ENCODE data around the gene ARFIP2. TPM values are rescaled to one million over a fixed set of nuclear protein-coding genes. Genes with fewer than 3 reads are reported as not detected.

Gene ARFIP2
- total RNA-seq, 2 donors from 2014 or later = 45.9 to 48.2 TPM

DNA sequence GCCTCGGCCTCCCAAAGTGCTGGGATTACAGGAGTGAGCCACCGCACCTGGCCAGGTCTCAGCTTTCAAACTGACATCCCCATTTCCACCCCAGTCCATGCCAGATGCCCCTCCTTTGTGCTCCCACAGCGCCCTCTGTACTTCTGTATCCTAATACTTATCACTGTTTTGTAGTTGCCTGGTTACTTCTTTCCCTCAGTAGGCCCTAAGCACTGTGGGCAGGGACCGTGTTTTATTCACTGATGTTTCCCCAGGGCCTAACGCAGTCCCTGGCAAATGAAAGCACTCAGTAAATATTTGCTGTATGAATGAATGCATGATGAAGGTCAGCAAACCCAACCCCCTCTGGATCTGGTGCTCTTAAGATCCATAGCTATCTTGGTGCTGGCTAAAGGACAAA lies 5.2 kb downstream of the ARFIP2 start:
- no peaks in the 10 kb centered on the region for H3K27me3 Mint-ChIP-seq (ENCODE audit: low read depth)
- no peaks in the 10 kb centered on the region for H3K9me3 Mint-ChIP-seq
- ATAC-seq (replicated peaks in 1 of 2) = no peak
- H3K4me1 Mint-ChIP-seq (ENCODE audit: low read depth) = peaks cover 29% of the 10 kb centered on the region
- peak overlapping the region in 1 of 2 donors; percentile 17 for H3K4me3 Mint-ChIP-seq
- peaks cover 2 to 3% of the 10 kb centered on the region in 2 donors for H3K36me3 Mint-ChIP-seq (ENCODE audit: insufficient read depth in 2 of 2)
- DNase-seq = no peak
- H3K27ac Mint-ChIP-seq = no peak overlapping the region

DNA sequence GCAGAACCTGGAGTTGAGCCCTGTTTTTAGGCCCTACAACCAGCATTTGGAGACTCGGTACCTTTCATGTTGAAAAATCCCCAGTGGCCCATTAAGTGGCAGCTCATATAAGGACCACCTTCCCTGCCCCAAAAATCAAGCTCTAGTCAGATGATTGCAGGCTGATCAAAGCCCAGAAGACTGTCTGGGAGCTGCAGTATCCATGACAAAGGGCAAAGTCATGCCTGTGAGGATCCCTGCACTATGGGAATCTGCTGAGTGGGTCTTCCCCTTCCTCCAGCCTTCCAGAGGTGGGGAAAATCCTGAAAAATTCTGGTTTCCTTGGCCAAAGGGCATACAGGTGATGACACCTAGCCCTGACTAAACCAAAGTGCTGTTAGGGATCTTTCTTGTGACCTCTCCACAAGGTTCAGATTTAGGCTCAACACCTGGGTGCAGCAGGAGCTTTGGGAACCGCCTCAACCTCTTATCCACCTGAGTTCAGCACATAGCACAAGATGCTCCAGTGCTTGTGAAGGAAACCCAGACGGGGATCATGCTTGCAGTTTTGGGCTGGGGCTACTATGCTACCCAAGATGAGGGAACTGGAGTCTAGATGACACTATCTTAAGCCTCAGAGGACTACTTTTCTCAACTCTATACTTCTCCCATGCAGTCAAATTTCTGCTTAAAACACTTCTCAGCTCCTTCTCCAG lies 6.2 kb downstream of the ARFIP2 start:
- DNase-seq (no peak), ATAC-seq (replicated peaks in 1 of 2) (no peak)
- H3K9me3 Mint-ChIP-seq = no peaks in the 10 kb centered on the region
- peak overlapping the region in 1 of 2 donors; percentile 13 for H3K4me3 Mint-ChIP-seq
- peaks cover 2 to 3% of the 10 kb centered on the region in 2 donors for H3K36me3 Mint-ChIP-seq (ENCODE audit: insufficient read depth in 2 of 2)
- H3K4me1 Mint-ChIP-seq (ENCODE audit: low read depth) = peaks cover 20% of the 10 kb centered on the region
- H3K27me3 Mint-ChIP-seq (ENCODE audit: low read depth) = no peaks in the 10 kb centered on the region
- H3K27ac Mint-ChIP-seq = no peak overlapping the region

DNA sequence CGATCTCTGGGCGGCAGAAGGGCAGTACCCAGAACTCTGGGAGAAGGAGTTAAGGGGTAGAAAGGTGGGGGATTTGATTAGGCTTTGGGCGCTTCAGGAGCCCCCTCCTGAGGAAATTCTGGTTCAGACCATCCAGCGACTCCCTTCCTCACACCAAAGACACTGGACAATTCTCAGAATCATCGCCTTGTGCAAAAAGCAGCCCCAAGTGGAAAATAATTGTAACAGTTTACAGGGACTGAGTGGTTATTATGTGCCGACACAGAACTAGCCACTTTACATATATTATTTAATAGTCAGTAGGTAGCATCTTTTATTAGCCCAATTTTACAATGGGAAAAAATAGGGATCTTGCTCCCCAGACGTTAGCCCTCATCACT lies 6.7 kb downstream of the ARFIP2 start:
- peaks cover 14% of the 10 kb centered on the region for H3K4me1 Mint-ChIP-seq (ENCODE audit: low read depth)
- peak overlapping the region; percentile 27 for H3K27ac Mint-ChIP-seq
- DNase-seq (no peak), ATAC-seq (replicated peaks in 1 of 2) (no peak)
- peak overlapping the region; percentile 70 to 83 for H3K4me3 Mint-ChIP-seq
- H3K9me3 Mint-ChIP-seq = no peaks in the 10 kb centered on the region
- no peaks in the 10 kb centered on the region for H3K27me3 Mint-ChIP-seq (ENCODE audit: low read depth)
- H3K36me3 Mint-ChIP-seq (ENCODE audit: insufficient read depth in 2 of 2) = peaks cover 2 to 3% of the 10 kb centered on the region in 2 donors

DNA sequence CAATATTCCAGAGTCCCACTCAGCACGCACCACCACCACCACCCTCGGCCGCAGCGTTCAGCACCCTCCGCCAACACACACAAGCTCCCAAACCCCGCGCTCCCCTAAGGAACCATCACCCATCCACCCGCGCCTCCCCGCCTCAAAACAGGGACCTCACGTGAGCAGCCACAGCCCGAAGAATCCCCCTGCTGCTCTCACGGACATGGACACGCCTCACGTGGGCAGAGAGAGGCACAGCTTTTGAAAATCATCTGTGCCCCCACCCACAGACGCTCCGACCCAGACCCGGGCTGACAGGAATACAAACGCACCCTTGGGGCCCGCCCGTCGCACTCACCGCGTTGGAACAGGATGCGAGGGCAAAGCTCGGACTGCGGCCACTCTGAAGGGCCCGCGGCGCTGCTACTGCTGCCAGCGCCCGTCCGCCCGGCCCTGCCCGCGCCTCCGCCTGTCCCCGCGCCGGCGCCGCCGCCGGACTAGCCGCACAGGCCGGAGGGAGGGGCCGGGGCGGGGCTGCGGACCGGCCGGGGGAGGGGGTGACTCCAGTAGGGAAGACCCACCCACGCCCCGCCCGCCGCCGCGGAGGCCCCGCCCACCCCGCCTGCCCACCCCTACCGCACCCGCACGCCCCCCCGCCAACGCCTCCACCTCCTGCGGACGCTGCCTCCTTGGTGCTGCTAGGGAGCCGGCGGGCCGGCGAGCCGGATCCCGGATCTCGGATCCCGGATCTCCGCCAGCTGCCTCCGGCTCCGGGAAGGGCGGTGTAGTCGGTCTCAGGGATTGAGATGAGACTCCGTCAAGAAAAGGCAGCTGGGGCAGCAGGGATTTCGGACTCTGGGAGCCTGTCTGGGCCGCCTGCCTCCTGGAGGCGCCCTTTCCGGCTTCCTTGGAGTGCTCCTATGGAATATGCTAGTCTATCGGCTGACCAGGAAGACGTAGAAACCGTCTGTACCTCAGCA lies 7.4 kb downstream of the ARFIP2 start, which contains the start of gene TRIM3:
Gene TRIM3, minus strand, starts transcription at position 491 of the 962 bp plus-strand sequence. CDS start 8,246 bp downstream, outside the sequence.
- H3K4me1 Mint-ChIP-seq (ENCODE audit: low read depth) = peaks cover 10% of the 10 kb centered on the region
- peak within 1 kb of the TSS; percentile 77 to 89 for H3K4me3 Mint-ChIP-seq
- DNase-seq (peak; percentile 69 to 70), ATAC-seq (replicated peaks in 1 of 2) (peak; percentile 78 to 85)
- peaks cover 2 to 3% of the 10 kb centered on the region in 2 donors for H3K36me3 Mint-ChIP-seq (ENCODE audit: insufficient read depth in 2 of 2)
- H3K27ac Mint-ChIP-seq = peak within 1 kb of the TSS; percentile 27
- H3K27me3 Mint-ChIP-seq (ENCODE audit: low read depth) = no peaks in the 10 kb centered on the region
- H3K9me3 Mint-ChIP-seq = no peaks in the 10 kb centered on the region

DNA sequence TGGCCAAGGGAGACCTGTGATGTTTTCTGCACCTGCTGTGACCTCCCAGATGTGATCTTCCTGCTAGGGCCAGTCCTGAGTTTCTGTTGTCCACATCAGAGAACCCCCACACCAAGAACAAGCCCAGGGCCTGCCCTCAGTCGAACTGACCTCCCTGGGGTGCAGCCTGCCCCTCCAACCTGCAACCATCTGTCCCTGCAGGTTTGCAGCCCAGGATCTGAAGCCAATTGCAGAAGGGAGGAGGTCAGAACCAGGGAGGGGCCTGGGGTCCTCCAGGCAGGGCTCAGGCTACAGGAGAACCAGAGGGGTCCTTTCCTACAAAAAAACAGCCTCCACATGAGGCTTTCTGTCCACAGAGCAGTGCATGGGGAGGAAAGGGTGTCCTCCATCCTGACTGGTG lies 8.2 kb downstream of the ARFIP2 start:
- peaks cover 10% of the 10 kb centered on the region for H3K4me1 Mint-ChIP-seq (ENCODE audit: low read depth)
- peaks cover 2 to 3% of the 10 kb centered on the region in 2 donors for H3K36me3 Mint-ChIP-seq (ENCODE audit: insufficient read depth in 2 of 2)
- H3K27me3 Mint-ChIP-seq (ENCODE audit: low read depth) = no peaks in the 10 kb centered on the region
- DNase-seq = no peak
- no peak for ATAC-seq (replicated peaks in 1 of 2)
- H3K4me3 Mint-ChIP-seq = peak overlapping the region; percentile 60 to 89
- no peak overlapping the region for H3K27ac Mint-ChIP-seq
- H3K9me3 Mint-ChIP-seq = no peaks in the 10 kb centered on the region

DNA sequence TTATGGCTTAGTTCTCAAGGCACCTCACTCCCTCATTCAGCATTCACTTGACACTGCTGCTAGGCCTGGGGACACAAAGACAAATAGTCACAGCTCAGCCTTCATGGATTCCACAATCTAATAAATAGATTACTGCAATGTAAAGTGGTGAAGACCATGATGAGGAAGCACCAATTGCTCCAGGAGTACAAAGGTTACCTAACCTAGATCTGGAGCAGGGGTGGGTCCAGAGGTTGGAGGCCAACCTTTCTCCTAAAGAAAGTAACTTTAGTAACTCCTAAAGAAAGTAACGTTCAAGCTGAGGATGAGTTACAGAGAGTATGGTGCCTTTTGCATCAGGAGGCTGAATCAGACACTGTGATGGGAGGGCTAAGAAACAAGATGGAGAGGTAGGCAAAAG lies 11.5 kb downstream of the ARFIP2 start:
- DNase-seq (no peak), ATAC-seq (replicated peaks in 1 of 2) (no peak)
- H3K27me3 Mint-ChIP-seq (ENCODE audit: low read depth) = no peaks in the 10 kb centered on the region
- no peaks in the 10 kb centered on the region for H3K36me3 Mint-ChIP-seq (ENCODE audit: insufficient read depth in 2 of 2)
- H3K4me3 Mint-ChIP-seq = no peak overlapping the region
- H3K27ac Mint-ChIP-seq = no peak overlapping the region
- H3K9me3 Mint-ChIP-seq = no peaks in the 10 kb centered on the region
- peaks cover 10% of the 10 kb centered on the region for H3K4me1 Mint-ChIP-seq (ENCODE audit: low read depth)

DNA sequence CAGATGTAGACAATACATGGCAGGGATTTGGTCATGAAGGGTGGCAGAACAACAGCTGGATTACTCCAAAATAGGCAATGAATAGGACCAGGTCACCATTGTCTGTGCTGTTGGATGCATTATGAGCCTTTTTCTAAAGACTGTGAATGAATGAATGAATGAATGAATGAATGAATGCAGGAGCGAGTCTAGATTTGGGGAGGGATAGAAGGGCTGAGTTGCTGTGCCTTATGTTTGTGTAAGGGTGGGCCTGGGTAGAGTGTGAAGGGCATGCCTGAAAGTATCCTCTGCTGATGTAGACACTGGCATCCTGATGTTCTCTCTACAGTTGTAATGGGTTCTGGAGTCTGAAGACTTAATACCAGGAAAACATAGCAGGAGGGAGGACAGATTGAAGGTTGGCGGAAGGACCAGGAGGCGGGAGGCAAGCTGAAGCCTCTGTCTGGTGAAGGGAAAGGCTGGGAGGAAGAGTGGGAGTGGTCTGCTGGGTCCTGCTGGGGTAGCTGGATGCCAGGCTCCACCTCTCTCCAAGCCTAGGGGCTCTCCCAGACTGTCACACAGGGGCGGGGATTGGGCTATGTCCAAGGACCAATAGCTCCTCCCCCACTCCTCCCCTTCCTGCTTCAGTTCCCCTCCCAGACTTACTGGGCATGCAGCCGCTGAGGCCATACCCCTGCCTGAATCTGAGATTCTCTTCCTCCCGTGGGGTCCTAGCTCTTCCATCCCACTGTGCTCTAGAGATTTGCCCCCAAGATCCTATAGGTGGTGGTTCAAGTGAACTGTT lies 12.2 kb downstream of the ARFIP2 start:
- H3K9me3 Mint-ChIP-seq = no peaks in the 10 kb centered on the region
- no peak overlapping the region for H3K4me3 Mint-ChIP-seq
- H3K27ac Mint-ChIP-seq = no peak overlapping the region
- no peaks in the 10 kb centered on the region for H3K27me3 Mint-ChIP-seq (ENCODE audit: low read depth)
- ATAC-seq (replicated peaks in 1 of 2) = peak in 1 of 2 donors; percentile 18
- peak in 1 of 2 donors; percentile 8 for DNase-seq
- no peaks in the 10 kb centered on the region for H3K36me3 Mint-ChIP-seq (ENCODE audit: insufficient read depth in 2 of 2)
- H3K4me1 Mint-ChIP-seq (ENCODE audit: low read depth) = peaks cover 10% of the 10 kb centered on the region

DNA sequence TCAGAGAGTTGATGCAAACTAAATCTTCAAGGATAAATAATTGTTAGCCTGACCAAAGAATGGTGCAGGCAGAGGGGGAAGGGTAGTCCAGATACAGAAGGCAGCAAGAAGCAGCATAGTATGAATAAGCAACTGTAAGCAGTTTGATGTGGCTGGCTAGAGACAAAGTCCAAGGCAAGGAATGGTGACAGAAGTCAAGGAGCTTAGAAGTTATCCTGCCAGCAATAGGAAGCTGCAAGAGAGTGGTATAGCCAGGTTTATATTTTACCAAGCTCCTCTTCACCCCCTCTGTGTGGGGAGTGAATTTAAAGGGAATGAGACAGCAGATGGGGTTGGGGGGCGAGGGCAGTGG lies 22.1 kb downstream of the ARFIP2 start:
- no peak overlapping the region for H3K27ac Mint-ChIP-seq

DNA sequence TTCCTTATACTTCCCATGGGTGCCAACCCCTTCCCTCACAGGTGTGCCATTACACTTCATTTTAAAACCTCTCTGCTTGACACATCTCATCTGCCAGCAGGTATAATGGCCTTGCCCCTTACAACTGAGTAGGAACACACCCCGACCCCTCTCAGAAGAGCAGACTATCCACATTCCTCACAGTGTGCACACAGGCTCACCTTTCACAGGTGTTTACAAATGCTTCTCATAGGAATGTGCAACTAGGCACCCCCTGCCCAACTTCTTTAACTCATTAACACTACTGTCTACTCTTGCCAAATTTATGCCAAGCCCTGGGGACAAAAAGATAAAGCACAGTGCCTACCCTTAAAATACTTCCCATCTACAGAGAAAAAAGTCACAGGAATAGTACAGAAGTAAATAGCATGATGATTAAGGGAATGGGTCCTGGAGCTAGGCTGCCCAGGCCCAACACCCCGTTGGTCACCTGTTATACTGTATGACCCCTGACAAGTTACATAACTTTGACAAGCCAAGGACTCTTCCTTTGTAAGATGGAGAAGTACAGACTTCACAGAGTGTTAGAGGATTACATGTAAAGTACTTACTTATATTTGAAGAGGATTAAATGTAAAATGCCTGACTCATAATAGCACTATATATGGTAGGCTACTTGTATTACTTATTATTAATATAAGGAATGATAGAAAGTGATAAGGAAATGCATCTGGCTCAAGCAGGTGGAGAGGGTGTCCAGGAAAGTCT lies 22.6 kb downstream of the ARFIP2 start:
- ATAC-seq (replicated peaks in 1 of 2) (no peak), DNase-seq (no peak)
- no peaks in the 10 kb centered on the region for H3K27me3 Mint-ChIP-seq (ENCODE audit: low read depth)
- no peak overlapping the region for H3K4me3 Mint-ChIP-seq
- H3K4me1 Mint-ChIP-seq (ENCODE audit: low read depth) = no peaks in the 10 kb centered on the region
- H3K27ac Mint-ChIP-seq = no peak overlapping the region
- no peaks in the 10 kb centered on the region for H3K9me3 Mint-ChIP-seq
- no peaks in the 10 kb centered on the region for H3K36me3 Mint-ChIP-seq (ENCODE audit: insufficient read depth in 2 of 2)

More for the DNA sequence above, 22.1 kb downstream of the ARFIP2 start:
- no peaks in the 10 kb centered on the region for H3K9me3 Mint-ChIP-seq
- H3K4me1 Mint-ChIP-seq (ENCODE audit: low read depth) = no peaks in the 10 kb centered on the region
- no peak for ATAC-seq (replicated peaks in 1 of 2)
- H3K4me3 Mint-ChIP-seq = no peak overlapping the region
- no peaks in the 10 kb centered on the region for H3K36me3 Mint-ChIP-seq (ENCODE audit: insufficient read depth in 2 of 2)
- no peak for DNase-seq
- H3K27me3 Mint-ChIP-seq (ENCODE audit: low read depth) = no peaks in the 10 kb centered on the region

DNA sequence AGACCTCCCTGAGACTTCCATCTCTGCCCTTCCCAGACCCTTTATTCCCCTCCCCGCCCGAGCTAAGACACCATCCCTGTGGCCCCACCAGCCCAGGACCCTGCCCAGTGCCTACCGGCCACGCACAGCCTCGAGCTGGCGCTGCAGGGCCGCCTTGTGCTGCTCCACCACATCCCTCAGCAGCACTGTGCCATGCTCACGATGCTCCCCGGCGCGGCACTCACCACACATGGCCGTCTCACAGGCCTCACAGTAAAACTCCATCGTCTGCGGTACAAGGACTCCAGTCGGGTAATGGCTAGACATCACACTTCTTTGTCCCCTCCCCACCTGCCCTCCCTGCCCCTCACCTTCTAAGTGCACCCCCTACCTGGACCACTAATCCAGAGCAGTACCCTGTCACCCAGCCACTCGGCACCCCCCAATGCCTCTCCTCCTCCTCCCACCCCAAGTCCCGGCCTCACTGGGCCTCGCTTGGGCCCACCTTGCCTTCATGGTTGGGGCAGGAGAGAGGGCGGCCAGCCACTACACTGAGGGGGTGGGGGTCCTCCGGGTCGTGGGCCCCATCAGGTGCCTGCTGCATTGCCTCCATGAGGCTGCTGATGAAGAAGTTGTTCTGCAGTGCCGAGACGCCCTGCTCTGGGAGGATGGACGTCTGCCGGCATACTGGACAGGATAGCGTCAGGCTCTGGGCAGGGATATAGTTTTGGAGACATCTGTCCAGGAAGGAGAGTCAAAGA lies 23.4 kb downstream of the ARFIP2 start:
- H3K9me3 Mint-ChIP-seq = no peaks in the 10 kb centered on the region
- H3K4me1 Mint-ChIP-seq (ENCODE audit: low read depth) = no peaks in the 10 kb centered on the region
- no peak for DNase-seq
- no peaks in the 10 kb centered on the region for H3K27me3 Mint-ChIP-seq (ENCODE audit: low read depth)
- no peak overlapping the region for H3K4me3 Mint-ChIP-seq
- H3K27ac Mint-ChIP-seq = no peak overlapping the region
- H3K36me3 Mint-ChIP-seq (ENCODE audit: insufficient read depth in 2 of 2) = no peaks in the 10 kb centered on the region
- ATAC-seq (replicated peaks in 1 of 2) = no peak

DNA sequence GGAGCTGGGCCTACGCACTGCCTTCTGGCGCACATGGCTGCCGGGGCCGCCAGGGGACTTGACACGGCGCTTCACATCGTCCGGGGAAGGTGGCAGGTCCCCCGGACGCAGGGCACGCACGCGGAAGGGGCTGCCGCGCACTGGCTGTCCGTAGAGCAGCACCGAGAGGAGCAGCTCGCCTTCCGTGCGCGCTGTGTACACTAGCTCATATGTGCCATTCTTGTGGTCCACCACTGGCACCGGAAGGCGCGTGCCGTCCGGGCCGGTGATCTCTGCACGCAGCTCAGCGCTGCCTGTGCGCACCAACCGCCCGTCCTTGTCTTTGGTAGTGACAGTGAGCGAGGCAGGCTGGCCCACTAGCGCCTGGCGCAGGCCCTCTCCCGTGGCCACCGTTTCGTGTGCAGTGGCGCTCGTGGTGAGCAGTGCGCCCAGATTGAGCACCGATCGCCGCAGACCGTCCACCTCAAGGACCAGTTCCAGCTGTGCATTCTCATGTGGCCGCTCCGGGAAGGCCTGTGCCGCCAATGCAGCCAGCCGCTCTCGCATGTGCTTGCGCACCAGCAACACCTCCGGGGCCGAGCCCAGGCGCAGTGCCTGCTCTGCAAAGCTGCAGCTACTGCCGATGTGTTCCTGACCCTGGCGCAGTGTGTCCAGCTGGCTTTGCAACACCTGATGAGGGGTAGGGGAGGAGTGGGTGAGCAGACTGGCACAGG lies 24.6 kb downstream of the ARFIP2 start:
- H3K36me3 Mint-ChIP-seq (ENCODE audit: insufficient read depth in 2 of 2) = no peaks in the 10 kb centered on the region
- no peaks in the 10 kb centered on the region for H3K4me1 Mint-ChIP-seq (ENCODE audit: low read depth)

More for the DNA sequence above, 24.6 kb downstream of the ARFIP2 start:
- DNase-seq (no peak), ATAC-seq (replicated peaks in 1 of 2) (no peak)
- H3K9me3 Mint-ChIP-seq = no peaks in the 10 kb centered on the region
- H3K4me3 Mint-ChIP-seq = no peak overlapping the region
- H3K27ac Mint-ChIP-seq = no peak overlapping the region
- no peaks in the 10 kb centered on the region for H3K27me3 Mint-ChIP-seq (ENCODE audit: low read depth)
